HG03097 (cell line): ENCODE measurements around the gene EEF1A1.
"Not testable (repeated sequence)": the region's sequence is repeated elsewhere in the genome, so short reads cannot be mapped to it uniquely, and the experiment has no call there.

Experiments
- ATAC-seq: cut with Tn5 transposase; IDR thresholded peaks from one replicate; pipeline ENCODE4 v1.9.1; 2021; ENCODE audit not compliant: unreplicated experiment, low FRiP score

The EEF1A1 gene

DNA sequence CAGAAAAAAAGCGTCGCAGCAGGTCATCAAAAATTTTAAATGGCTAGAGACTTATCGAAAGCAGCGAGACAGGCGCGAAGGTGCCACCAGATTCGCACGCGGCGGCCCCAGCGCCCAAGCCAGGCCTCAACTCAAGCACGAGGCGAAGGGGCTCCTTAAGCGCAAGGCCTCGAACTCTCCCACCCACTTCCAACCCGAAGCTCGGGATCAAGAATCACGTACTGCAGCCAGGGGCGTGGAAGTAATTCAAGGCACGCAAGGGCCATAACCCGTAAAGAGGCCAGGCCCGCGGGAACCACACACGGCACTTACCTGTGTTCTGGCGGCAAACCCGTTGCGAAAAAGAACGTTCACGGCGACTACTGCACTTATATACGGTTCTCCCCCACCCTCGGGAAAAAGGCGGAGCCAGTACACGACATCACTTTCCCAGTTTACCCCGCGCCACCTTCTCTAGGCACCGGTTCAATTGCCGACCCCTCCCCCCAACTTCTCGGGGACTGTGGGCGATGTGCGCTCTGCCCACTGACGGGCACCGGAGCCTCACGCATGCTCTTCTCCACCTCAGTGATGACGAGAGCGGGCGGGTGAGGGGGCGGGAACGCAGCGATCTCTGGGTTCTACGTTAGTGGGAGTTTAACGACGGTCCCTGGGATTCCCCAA lies at the start of gene EEF1A1:
Gene EEF1A1, minus strand, starts transcription at position 345 of the 663 bp plus-strand sequence. CDS start 1,006 bp downstream, outside the sequence.
- peak; percentile 74 for ATAC-seq

DNA sequence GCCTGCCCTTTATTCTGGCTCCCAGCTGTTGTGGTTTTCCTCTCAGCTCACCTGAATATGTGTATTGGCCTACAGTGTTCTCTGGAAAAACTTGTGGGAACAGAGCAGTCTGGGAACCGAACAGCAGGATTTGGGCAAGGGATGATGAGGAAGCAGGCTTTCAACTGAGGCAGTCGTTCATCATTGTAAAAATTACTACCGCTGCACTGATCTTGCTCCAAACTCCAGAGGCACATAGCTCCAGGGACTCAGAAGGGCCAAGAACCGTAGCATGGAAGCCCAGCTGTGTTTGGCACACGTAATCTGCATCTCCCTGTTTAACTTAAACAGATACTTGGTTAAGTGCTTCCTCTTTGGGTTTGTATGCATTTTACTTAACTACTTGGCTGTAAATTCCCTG lies 48.3 kb upstream of the EEF1A1 start:
- no peak for ATAC-seq

DNA sequence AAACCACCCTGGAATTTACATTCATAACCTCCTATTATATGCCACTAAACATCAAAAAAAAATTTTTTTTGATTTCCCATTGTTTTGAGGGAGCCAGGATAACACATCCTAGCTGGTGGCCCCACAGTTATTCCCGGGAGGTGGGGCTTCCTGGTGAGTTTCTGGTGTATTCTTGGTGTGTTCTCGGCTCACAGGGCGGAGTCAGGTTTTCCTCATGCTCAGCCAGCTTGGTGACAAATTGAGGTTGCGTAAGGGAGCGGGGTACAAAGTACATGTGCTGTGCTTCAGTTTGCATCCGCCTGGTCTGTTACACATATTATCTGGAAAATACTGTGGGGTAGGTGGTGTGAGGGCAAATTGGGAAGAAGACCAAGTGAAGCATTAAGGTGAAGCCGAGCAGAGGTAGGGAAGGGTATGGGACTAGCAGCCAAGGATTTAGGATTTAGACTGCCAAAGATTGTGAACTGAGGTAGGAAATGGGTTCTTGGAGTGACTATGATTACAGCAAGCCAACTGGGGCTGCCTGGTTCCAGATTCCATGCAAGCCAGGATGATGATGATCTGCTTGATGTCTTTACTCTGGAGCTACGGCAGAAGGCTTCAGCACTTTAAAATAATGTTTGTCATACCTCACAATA lies 46.2 kb upstream of the EEF1A1 start:
- no peak for ATAC-seq

- ATAC-seq, result not testable (repeated sequence)
Measured at GRCh38 chr6:73566486-73566871, 45.6 kb upstream of the EEF1A1 start.

DNA sequence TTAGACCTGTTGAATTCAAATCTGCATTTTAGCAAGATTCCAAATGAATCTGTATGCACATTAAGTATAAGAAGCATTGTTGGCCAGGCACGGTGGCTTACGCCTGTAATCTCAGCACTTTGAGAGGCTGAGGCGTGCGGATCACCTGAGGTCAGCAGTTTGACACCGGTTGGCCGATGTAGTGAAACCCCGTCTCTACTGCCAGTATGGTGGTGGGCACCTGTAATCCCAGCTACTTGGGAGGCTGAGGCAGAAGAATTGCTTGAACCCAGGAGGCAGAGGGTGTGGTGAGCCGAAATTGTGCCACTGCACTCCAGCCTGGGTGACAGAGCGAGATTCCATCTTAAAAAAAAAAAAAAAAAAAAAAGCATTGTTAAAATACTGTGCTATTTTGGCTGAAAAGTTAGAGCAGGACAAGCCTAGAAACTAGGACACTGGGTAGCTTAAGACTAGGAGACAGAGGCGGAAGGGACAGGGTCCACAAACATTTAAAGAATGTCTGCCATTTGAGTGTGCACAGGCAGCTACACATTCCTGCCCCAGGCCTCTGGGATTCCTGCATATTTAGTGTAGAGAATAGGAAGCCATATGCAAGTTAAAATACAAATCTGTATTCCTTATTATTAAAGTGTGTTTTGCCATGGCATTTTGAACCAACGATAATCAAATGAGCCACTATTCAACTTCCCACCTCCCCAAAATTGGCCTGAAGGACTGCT lies 45.1 kb upstream of the EEF1A1 start:
- ATAC-seq, result no peak

DNA sequence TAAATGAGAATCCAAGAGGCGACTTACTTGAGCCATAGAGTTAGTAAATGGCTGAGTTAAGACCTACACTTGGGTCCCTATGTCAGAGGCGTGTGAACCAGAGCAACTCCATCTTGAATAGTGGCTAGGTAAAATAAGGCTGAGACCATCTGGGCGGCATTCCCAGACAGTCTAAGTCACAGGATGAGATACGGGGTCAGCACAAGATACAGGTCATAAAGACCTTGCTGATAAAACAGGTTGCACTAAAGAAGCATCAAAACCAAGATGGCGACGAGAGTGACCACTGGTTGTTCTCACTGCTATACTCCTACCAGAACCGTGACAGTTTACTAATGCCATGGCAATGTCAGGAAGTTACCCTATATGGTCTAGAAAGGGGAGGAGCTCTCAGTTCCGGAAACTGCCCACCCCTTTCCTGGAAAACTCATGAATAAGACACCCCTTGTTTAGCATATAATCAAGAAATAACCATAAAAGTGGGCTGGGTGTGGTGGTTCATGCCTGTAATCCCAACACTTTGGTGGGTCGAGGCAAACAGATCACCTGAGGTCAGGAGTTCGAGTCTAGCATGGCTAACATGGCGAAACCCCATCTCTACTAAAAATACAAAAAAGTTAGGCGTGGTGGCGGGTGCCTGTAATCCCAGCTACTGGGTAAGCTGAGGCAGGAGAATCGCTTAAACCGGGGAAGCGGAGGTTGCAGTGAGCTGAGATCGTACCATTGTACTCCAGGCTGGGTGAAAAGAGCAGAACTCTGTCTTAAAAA lies 43.9 kb upstream of the EEF1A1 start:
- no peak for ATAC-seq

DNA sequence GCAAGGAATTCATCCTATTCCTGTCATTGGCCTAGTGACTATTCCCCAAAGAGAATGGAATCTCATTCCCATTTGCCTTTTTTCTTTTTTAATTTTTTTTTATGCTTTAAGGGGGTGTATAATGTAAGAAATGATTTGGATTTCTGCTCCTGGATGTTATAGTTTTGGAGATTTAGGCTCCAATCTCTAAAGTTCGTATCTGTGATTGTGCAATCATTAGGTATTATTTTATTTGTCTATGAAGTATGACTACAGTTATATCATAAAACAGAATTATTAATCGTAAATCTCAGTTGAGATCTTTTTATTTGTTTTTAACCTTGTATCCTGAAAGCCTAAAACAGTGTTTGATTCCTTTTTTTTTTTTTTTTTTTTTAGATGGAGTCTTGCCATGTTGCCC lies 41.7 kb upstream of the EEF1A1 start:
- ATAC-seq, result no peak

- no peak for ATAC-seq
Measured at GRCh38 chr6:73560853-73561407, 40.1 kb upstream of the EEF1A1 start.

DNA sequence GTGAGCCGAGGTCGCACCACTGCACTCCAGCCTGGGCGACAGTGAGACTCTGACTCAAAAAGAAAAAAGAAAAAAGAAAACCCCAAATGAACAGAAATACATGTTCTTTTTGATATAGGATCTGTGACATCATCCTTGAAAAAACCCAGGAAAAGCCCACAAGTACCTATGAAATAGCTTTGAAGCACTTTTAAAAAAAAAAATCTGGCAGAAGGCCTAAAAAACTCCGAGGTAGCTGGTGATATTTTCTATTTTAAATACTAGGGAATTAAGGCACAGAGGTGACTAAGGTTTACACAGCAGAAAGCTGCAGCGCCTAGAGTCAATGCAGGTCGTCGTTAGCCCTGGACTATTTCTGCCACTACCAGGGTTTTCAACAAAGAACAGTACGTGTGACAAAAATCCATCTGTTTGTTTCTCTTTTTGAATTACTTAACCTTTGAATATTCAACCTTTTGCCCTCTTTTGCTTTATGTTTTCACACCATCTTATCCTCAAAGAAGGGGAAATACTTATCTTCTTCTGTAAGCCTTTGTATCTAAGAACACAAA lies 39.4 kb upstream of the EEF1A1 start:
- no peak for ATAC-seq

DNA sequence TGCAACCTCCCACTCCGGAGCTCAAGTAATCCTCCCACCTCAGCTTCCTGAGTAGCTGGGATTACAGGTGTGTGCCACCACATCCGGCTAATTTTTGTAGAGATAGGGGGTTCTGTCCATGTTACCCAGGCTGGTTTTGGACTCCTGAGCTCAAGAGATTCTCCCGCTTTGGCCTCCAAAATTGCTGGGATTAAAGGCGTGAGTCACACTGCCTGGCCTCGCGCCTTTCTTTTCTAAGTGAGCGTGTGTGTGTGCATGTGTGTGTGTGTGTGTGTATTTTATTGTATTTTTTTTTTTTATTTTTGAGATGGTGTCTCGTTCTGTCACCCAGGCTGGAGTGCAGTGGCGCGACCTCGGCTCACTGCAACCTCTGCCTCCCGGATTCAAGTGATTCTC lies 38.6 kb upstream of the EEF1A1 start:
- ATAC-seq, result not testable (repeated sequence)

DNA sequence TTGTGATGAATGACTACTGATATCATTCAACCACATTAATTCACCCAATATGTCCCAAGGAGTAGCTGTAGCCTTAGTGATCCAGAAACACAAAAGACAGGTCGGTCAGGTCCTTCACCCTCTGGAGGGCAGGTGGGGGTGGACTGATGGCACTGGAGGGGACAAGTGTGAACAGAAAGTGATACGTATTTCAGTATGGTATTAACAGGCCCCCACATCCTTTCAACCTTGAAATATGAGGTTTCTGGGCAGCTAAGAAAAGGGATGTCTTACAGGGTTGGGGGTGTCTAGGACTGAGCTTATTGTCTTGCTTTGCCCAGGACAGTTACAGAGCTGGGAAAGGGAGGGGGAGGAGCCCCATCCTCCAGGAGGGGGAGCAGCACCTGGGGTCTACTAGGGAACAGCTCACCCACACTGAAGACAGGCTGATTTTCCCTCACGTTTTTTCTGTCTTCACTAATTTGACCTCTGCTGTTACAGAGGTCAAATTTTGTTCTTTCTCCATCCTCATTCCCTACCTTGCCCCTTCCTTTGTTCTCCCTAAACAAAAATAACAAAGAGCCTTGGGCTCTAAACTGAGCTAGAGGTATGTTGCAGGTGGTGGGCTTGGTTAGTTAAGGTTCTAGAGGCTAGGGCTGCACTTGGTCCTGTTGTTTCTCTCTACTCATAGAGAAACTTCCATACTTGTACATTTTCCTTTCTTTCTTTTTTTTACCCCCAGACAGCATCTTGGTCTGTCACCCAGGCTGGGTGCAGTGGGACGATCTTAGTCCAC lies 38.0 kb upstream of the EEF1A1 start:
- peak; percentile 52 for ATAC-seq

DNA sequence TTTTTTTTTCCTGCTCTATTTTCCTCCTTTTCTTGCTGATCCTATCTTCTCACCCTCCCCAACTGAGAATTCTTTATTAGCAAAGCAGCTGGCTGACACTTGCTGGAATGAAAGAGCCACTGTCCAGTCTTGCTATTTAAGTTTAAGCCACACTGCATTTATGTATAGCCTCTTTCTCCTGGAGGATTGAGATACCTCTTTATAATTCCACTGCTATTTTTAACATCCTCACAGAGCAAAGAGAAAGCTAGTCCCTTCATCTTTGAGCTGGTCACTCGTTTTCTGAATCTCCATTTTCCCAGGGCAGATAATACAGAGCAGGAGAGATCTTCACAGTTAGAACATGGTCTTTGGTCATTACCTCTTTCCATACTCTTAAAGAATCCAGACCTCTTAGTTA lies 36.0 kb upstream of the EEF1A1 start:
- no peak for ATAC-seq

DNA sequence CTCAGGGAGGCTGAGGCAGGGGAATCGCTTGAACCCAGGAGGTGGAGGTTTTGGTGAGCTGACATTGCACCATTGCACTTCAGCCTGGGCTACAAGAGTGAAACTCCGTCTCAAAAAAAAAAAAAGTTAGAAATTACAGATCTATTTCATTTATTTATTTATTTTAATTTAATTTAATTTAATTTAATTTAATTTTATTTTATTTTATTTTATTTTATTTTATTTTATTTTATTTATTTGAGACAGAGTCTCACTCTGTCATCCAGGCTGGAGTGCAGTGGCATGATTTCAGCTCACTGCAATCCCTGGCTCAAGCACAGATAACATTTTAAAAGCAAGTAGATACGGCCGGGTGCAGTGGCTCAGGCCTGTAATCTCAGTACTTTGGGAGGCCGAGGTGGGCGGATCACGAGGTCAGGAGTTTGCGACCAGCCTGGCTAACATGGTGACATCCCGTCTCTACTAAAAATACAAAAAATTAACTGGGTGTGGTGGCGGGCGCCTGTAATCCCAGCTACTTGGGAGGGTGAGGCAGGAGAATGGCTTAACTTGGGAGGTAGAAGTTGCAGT lies 34.6 kb upstream of the EEF1A1 start:
- ATAC-seq, result not testable (repeated sequence)

GRCh38 chr6:73551115-73551514 lies 30.3 kb upstream of the EEF1A1 start:
- ATAC-seq, result not testable (repeated sequence)

- ATAC-seq, result no peak
Measured at GRCh38 chr6:73548458-73549446, 27.9 kb upstream of the EEF1A1 start.

DNA sequence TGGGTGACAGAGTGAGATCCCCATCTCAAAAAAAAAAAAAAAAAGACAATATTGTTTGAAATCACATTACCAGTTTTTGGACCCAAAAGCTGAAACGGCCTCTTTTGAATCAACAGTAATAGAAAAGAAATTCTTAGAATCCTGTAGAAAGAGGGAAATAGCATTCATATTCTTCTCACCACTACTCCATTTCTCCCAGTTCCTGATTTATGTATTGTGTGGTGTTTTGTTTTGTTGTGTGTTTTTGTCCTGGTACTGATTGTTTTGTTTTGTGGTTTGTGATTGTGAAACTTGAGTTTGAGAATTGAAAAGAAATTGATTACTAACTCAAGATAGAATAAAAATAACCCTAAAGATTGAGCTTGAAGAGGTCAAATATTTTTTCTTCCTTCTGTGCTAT lies 26.2 kb upstream of the EEF1A1 start:
- ATAC-seq, result no peak

DNA sequence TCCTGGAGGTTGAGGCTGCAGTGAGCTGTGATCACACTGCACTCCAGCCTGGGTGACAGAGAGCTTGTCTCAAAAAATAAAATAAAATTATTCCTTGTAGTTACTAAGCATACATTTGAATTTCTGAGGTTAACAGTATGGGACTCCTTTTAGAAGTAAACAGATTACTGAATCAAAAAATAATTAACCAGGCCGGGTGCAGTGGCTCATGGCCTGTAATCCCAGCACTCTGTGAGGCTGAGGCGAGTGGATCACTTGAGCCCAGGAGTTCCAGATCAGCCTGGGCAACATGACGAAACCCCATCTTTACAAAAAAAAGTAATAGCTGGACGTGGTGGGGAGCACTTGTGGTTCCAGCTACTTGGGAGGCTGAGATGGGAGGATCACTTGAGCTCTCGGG lies 22.1 kb upstream of the EEF1A1 start:
- no peak for ATAC-seq

DNA sequence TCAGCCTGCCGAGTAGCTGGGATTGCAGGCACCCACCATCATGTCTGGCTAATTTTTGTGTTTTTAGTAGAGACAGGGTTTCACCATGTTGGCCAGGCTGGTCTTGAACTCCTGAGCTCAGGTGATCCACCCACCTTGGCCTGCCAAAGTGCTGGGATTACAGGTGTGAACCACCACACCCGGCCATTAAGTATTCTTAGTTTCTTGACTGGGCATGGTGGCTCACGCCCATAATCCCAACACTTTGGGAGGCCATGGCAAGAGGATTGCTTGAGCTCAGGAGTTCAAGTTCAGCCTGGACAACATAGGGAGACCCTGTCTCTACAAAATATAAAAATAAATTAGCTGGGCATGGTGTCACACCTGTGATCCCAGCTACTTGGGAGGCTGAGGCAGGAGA lies 21.6 kb upstream of the EEF1A1 start:
- ATAC-seq, result not testable (repeated sequence)
